ENCODE measurements around the gene NHS.
"Not testable (repeated sequence)": the region's sequence is repeated elsewhere in the genome, so short reads cannot be mapped to it uniquely, and the experiment has no call there.

The NHS gene

GRCh38 chrX:17409566-17410290, 34.7 kb downstream of the NHS start:
- no peak for DNase-seq

- no peak for DNase-seq
These were observed 35.7 kb downstream of the NHS start for GRCh38 chrX:17410651-17411050.

GRCh38 chrX:17411205-17411604, 36.2 kb downstream of the NHS start:
- no peak for DNase-seq

DNA sequence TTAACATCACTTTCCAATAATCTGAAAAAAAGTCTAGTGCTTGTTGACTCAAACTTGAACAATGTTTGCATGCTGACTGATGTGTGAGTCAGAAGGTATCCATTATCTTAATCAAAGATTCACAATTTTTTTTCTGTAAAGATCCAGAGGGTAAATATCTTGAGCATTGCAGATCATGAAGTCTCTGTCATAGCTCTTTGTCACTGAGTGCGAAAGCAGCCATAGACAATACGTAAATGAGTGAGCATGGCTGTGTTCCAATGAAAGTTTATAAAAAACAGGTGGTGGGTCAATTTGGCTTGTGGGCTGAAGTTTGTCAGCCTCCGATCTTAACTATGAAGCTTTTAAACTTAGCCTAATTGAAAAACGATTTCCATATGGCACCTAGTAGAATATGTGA, 37.7 kb downstream of the NHS start:
- DNase-seq: no peak

GRCh38 chrX:17413228-17413627, 38.2 kb downstream of the NHS start:
- no peak for DNase-seq

GRCh38 chrX:17414027-17414658, 39.1 kb downstream of the NHS start:
- DNase-seq: no peak

- no peak for DNase-seq
These were observed 39.8 kb downstream of the NHS start for GRCh38 chrX:17414839-17415238.

GRCh38 chrX:17415242-17415810, 40.3 kb downstream of the NHS start:
- no peak for DNase-seq

GRCh38 chrX:17417372-17417771, 42.4 kb downstream of the NHS start:
- no peak for DNase-seq

DNA sequence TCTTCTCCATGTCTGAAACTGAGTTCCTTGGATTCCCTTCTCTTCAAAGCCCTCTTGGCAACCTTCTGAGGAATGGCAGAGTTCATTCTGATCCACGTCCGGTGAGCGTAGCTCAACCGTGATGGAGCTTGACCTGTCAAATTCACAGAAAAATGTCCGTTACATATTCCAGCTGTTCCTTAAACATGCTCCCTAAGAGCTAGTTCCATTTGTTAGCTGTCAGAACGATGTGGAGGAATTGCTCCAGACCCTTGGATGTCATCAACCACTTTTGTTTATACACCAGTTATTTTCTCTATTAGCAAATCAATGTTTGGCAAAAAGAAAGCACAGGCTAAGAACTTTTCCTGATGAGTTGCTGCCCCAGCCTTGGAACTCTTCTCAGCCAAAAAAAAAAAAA, 50.1 kb downstream of the NHS start:
- DNase-seq: no peak

DNA sequence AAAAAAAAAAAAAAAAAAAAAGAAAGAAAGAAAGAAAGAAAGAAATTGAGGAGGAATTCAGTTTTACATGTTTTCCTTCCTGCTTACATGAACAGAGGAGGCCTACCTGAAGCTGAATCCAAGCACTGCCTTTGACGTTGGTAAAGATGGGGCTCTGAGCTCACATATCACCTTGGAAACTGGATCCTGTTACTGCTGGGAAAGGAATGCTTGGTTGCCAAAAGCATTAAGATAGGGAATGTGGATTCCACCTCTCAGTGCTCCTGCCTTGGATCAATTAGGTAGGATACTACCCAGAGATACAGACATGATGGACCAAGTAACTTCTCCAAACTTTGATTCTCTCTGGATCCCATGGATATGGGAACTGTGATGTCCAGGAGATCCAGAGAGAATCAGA, 50.6 kb downstream of the NHS start:
- no peak for DNase-seq

GRCh38 chrX:17431171-17431570, 56.2 kb downstream of the NHS start:
- no peak for DNase-seq

- DNase-seq: no peak
These were observed 57.2 kb downstream of the NHS start for GRCh38 chrX:17432158-17432557.

- no peak for DNase-seq
These were observed 59.0 kb downstream of the NHS start for GRCh38 chrX:17433965-17434364.

DNA sequence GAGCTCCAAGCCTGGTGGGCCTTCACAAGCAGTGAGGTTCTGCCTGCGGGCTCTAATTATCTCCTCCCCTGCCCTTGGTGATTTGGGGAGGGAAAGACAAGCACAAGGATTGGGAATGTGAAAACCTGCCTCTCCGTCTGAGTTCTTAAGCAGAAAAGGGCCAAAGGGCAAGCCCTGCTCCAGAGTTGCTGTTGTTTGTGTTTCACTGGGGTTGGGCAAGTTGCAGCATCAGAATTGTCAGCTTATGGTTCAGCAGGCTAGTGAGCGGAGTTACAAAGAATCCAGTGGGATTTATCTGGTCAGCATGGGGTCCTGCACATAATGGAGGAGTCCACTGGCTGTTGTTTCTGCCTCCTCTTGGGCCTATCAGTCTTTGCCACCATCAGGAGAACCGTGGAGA, 60.5 kb downstream of the NHS start:
- no peak for DNase-seq

DNA sequence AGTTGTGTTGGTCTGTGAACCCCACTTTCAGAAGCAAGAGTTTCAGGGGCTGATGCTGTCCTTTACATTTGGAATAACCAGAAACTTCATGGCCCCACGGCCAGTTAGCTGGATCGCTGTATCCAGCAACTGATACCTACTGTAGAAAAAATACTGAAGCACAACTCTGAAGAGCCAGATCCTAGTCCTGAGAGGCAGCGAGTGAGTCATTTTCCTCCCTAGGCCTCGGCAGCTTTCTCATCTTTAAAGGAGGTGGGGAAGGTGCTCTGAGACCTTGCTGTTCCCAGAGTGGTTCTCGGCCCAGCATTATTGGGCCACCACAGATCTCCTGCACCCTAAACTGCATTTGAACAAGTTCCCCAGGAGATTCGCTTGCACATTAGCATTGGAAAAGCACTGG, 63.2 kb downstream of the NHS start:
- no peak for DNase-seq

DNA sequence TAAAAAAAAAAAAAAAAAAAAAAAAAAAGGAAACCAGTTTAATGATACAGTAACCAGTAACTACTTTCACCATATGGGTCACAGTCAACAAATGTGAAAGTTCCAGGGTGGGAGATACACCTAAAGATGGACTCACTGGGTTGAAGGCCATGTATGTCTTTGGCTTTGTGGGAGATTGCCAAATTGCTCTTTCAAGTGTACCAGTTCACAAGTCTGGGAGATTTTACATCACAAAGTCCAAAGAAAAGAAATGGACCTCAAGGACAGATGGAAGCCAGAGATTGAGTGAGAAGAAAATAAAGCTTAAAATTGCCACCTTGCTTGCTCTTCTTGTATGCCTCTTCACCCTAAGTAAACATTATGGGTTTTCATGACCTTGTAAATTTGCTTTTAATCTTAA, 65.3 kb downstream of the NHS start:
- no peak for DNase-seq

GRCh38 chrX:17440836-17441235, 65.8 kb downstream of the NHS start:
- no peak for DNase-seq

DNA sequence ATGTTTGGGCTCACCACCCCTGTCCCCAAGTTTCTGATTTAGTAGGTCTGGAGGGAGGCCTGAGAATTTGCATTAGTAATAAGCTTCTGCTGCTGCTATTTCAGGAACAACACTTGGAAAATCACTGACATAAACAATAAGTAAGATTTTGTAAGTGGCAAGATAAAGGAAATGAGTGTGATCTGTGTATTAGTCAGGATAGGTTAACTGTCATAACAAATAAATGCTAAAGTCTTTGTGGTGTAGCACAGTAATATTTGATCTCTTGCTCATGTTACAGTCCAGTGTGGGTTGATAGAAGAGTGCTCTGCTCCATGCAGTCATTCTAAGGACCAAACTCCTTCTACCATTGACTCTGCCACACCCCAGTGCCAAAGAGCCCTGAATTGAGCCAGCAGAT, 67.0 kb downstream of the NHS start:
- no peak for DNase-seq

GRCh38 chrX:17442898-17443297, 67.9 kb downstream of the NHS start:
- no peak for DNase-seq

DNA sequence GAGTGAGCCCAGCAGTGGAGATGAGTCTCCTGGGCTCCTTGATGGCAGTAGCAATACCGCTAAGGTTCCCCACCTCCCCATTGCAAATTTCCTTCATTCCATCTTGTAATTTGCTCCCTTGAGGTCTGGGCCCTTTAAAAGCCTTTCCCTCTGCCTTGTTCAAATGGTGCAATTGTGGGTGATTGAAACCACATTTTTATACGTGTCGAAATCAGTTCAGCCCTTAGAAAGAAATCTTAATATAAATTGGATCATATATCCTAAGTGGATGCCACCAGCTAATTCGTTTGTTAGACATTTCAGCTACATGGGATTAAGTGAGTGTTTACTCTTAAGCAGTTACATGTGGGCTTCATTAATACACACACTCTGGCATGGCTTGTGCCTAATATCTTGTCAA, 68.6 kb downstream of the NHS start:
- no peak for DNase-seq

DNA sequence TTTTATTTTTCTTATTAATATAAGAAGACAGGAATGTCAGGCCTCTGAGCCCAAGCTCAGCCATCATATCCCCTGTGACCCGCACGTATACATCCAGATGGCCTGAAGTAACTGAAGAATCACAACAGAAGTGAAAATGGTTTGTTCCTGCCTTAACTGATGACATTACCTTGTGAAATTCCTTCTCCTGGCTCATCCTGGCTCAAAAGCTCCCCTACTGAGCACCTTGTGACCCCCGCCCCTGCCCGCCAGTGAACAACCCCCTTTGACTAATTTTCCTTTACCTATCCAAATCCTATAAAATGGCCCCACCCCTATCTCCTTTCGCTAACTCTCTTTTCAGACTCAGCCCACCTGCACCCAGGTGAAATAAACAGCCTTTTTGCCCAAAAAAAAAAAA, 71.3 kb downstream of the NHS start:
- not testable (repeated sequence) for DNase-seq

DNA sequence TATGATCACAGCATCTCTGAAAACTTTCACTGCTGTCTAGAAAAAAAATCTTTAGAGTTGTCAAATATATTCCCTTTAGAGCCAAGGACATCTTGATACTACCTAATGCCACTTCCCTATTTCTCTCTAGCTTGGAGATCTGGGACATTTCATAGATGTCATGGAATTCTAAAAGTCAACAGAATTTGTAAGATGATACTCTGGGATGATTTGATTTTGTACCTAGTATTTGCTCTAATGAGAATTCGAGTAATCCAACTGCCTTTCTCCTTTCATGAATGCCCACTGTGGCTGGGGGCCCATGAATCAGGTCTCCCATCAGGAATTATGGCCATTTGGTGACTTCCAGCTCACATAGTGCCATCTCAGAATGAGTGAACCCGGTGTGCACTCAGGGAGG, 73.2 kb downstream of the NHS start:
- DNase-seq: no peak

DNA sequence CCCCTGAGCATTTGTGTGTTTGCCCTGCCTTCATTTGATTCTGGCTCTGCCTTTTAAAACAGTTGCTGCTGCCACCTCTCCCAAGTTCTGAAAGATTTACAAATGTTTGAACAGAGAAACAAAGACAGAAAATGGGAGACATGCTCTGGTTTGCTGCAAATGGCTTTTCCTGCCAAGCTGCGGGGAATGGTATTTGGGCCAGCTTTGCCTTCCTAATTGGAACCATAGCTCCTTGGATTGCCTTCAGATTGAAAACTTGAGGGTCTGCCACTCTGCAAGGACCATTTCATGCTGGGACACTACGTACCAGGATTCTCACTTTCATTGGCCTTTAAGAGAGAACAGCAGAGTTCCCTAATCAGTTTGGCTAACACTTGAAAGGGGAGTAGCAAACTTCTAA, 74.9 kb downstream of the NHS start:
- DNase-seq: no peak

GRCh38 chrX:17453788-17454187, 78.8 kb downstream of the NHS start:
- DNase-seq: no peak

Measured in stimulated activated CD4-positive, alpha-beta T cell treated with anti-CD3 and anti-CD28 coated beads, Interleukin-4, amount 100 ng/mL, for 24 hours (primary cell).